DND-41 (cell line): ENCODE data around the gene OR8G1.

Experiments
- ATAC-seq: fragments of 200-7000 bp; cut with Tn5 transposase; 3 replicates; pipeline ENCODE4 v1.9.1; 2021; ENCODE audit warnings: low read depth; ENCODE audit not compliant: insufficient read depth
- DNase-seq: peaks from one replicate; pipeline ENCODE4 v3.0.0-alpha.2; 2020
- H2AFZ ChIP-seq: 2 replicates; pipeline ENCODE4 v1.6.0; 2012; ENCODE audit warnings: low read depth, low read length
- H3K27ac ChIP-seq: 2 replicates; pipeline ENCODE4 v1.5.1; 2012; ENCODE audit warnings: low read length, inconsistent platforms
- H3K27me3 ChIP-seq: fragments of 200-600 bp; sonication (generic); 2 replicates; pipeline ENCODE4 v1.6.0; 2012; ENCODE audit warnings: low read length, mild to moderate bottlenecking, inconsistent platforms; ENCODE audit not compliant: insufficient read depth, poor library complexity
- H3K36me3 ChIP-seq: 2 replicates; pipeline ENCODE4 v1.5.1; 2012; ENCODE audit warnings: low read length, inconsistent platforms; ENCODE audit not compliant: insufficient read depth
- H3K4me1 ChIP-seq: 2 replicates; pipeline ENCODE4 v1.5.1; 2012; ENCODE audit warnings: mild to moderate bottlenecking, low read length; ENCODE audit not compliant: insufficient read depth
- H3K4me2 ChIP-seq: 2 replicates; pipeline ENCODE4 v1.6.0; 2012; ENCODE audit warnings: mild to moderate bottlenecking, moderate library complexity, low read length, inconsistent platforms; ENCODE audit not compliant: insufficient read depth
- H3K4me3 ChIP-seq, 2 experiments: fragments of 200-600 bp in 1 of 2; shearing (Covaris generic) in 1 of 2; 2 replicates each; pipeline ENCODE4 v1.5.1; 2012 to 2016; ENCODE audit warnings: inconsistent platforms in 2 of 2, low read length in 2 of 2, mild to moderate bottlenecking in 2 of 2, low read depth in 1 of 2, moderate library complexity in 1 of 2
- H3K79me2 ChIP-seq: 2 replicates; pipeline ENCODE4 v1.6.0; 2012; ENCODE audit warnings: low read length, inconsistent platforms; ENCODE audit not compliant: insufficient read depth
- H3K9ac ChIP-seq: 2 replicates; pipeline ENCODE4 v1.6.0; 2012; ENCODE audit warnings: low read depth, mild to moderate bottlenecking, inconsistent platforms, low read length, moderate library complexity
- H3K9me3 ChIP-seq: 2 replicates; pipeline ENCODE4 v1.5.1; 2012; ENCODE audit warnings: low read length, moderate library complexity, mild to moderate bottlenecking, inconsistent platforms; ENCODE audit not compliant: insufficient read depth, severe bottlenecking
- H4K20me1 ChIP-seq: 2 replicates; pipeline ENCODE4 v1.6.0; 2012; ENCODE audit warnings: low read length; ENCODE audit not compliant: insufficient read depth
- CTCF ChIP-seq: IDR thresholded peaks from 2 replicates; pipeline ENCODE4 v1.5.1; 2012; ENCODE audit warnings: borderline replicate concordance, low read length, moderate library complexity, mild to moderate bottlenecking; ENCODE audit not compliant: poor library complexity, severe bottlenecking; ENCODE audit errors: extremely low read depth
- EZH2 ChIP-seq: IDR thresholded peaks from 3 replicates; pipeline ENCODE4 v1.6.1; 2012; ENCODE audit warnings: borderline replicate concordance, low read depth, mild to moderate bottlenecking, moderate library complexity, low read length, inconsistent platforms; ENCODE audit not compliant: severe bottlenecking

The OR8G1 gene

GRCh38 chr11:124278261-124278660 is 37.4 kb downstream of the OR8G1 start:
- no peaks in the 10 kb centered on the region for H3K9me3 ChIP-seq

GRCh38 chr11:124285610-124286344 is 44.9 kb downstream of the OR8G1 start:
- Histone ChIP-seq H3K4me1 (no peaks in the 10 kb centered on the region), H3K27ac (no peak overlapping the region), H3K4me2 (no peak overlapping the region), H3K4me3 (no peak overlapping the region), H2AFZ (no peak overlapping the region), H3K79me2 (no peaks in the 10 kb centered on the region), H4K20me1 (no peaks in the 10 kb centered on the region), H3K27me3 (no peaks in the 10 kb centered on the region), H3K9ac (no peak overlapping the region), H3K36me3 (no peaks in the 10 kb centered on the region), H3K9me3 (no peaks in the 10 kb centered on the region)
- no peak for DNase-seq
- no peak for ATAC-seq
- TF ChIP-seq CTCF = no peak

More at GRCh38 chr11:124278261-124278660, 37.4 kb downstream of the OR8G1 start:
- no peaks in the 10 kb centered on the region for H3K79me2 ChIP-seq
- no peaks in the 10 kb centered on the region for H3K27me3 ChIP-seq
- no peak overlapping the region for H3K4me2 ChIP-seq
- no peaks in the 10 kb centered on the region for H3K36me3 ChIP-seq
- no peaks in the 10 kb centered on the region for H3K4me1 ChIP-seq
- ATAC-seq (no peak), DNase-seq (no peak)
- no peak overlapping the region for H3K27ac ChIP-seq
- no peak for TF ChIP-seq CTCF
- no peak for TF ChIP-seq EZH2
- H4K20me1 ChIP-seq = no peaks in the 10 kb centered on the region
- no peak overlapping the region for H3K4me3 ChIP-seq
- no peak overlapping the region for H2AFZ ChIP-seq
- H3K9ac ChIP-seq = no peak overlapping the region

- no peak overlapping the region for H2AFZ ChIP-seq
- ATAC-seq (no peak), DNase-seq (no peak)
- no peak for TF ChIP-seq EZH2
- no peak overlapping the region for H3K9ac ChIP-seq
- H3K9me3 ChIP-seq = no peaks in the 10 kb centered on the region
- no peaks in the 10 kb centered on the region for H4K20me1 ChIP-seq
- H3K4me2 ChIP-seq = no peak overlapping the region
- H3K4me3 ChIP-seq = no peak overlapping the region
- H3K4me1 ChIP-seq = no peaks in the 10 kb centered on the region
- H3K27me3 ChIP-seq = no peaks in the 10 kb centered on the region
- no peaks in the 10 kb centered on the region for H3K36me3 ChIP-seq
- H3K79me2 ChIP-seq = no peaks in the 10 kb centered on the region
- H3K27ac ChIP-seq = no peak overlapping the region
Observed at GRCh38 chr11:124294687-124295086, 53.8 kb downstream of the OR8G1 start.

- Histone ChIP-seq H3K4me2 (no peak overlapping the region), H3K27me3 (no peaks in the 10 kb centered on the region), H3K4me3 (no peak overlapping the region), H4K20me1 (no peaks in the 10 kb centered on the region), H3K27ac (no peak overlapping the region), H3K4me1 (no peaks in the 10 kb centered on the region), H3K79me2 (no peaks in the 10 kb centered on the region), H3K9me3 (no peaks in the 10 kb centered on the region), H3K36me3 (no peaks in the 10 kb centered on the region), H2AFZ (no peak overlapping the region), H3K9ac (no peak overlapping the region)
- TF ChIP-seq CTCF = no peak
- TF ChIP-seq EZH2 = no peak
- ATAC-seq = no peak
- no peak for DNase-seq
Observed at GRCh38 chr11:124296016-124296415, 55.1 kb downstream of the OR8G1 start.
